GM18508 (cell line): ENCODE data around the gene PTRH2.
A peak's percentile ranks its signal among the peaks of the same experiment; 100 is the strongest.
"Not testable (repeated sequence)": the region's sequence is repeated elsewhere in the genome, so short reads cannot be mapped to it uniquely, and the experiment has no call there.

Source experiments
- ATAC-seq: cut with Tn5 transposase; IDR thresholded peaks from one replicate; pipeline ENCODE4 v1.9.1; 2021; ENCODE audit warnings: moderate number of reproducible peaks; ENCODE audit not compliant: insufficient read depth, unreplicated experiment

Gene PTRH2

GRCh38 chr17:59707149-59707970 is at the start of gene PTRH2, which contains the start of gene VMP1:
PTRH2 (minus strand) TSS chr17:59707430; CDS start chr17:59697978, 9,452 bp downstream.
VMP1 (plus strand) TSS chr17:59707654; CDS start chr17:59731447, 23,793 bp downstream.
- peak; percentile 92 for ATAC-seq

DNA sequence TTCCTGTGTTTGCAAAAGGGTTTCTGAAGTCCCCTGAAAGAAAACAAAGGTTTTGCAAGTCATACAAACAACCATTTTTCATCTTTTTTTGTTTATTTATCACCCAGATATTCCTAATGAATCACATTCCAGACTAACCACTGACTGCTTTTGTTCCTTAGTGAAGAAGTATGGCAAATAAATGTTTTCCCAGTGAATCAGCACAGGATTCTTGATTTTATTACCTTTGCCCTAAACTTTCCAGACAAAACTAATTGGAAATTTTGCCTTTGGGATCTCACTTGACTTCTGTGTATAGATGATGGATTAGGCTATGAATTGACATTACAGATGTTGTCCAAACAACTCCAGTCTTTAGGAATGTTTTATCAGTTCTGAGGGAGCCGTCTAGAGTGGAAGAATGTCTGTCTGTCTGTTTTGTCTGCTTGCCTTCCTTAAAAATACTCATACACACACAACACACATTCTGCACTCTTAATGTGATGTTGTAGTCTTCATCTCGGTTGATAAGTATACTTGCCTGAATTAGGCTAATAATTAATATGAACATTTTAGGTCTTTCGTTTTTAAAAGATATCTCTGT is 49.1 kb upstream of the PTRH2 start:
- ATAC-seq = no peak

DNA sequence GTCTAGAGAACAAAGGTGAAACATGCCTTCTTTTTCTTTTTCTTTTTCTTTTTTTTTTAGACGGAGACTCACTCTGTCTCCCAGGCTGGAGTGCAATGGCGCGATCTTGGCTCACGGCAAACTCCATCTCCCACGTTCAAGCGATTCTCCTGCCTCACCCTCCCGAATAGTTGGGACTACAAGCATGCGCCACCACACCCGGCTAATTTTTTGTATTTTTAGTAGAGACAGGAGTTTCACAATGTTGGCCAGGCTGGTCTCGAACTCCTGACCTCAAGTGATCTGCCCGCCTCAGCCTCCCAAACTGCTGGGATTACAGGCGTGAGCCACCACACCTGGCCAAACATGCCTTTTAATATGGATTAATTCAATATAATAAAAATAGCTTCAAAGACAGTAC is 47.8 kb upstream of the PTRH2 start:
- not testable (repeated sequence) for ATAC-seq

GRCh38 chr17:59754552-59754951 is 47.3 kb upstream of the PTRH2 start:
- ATAC-seq = no peak

DNA sequence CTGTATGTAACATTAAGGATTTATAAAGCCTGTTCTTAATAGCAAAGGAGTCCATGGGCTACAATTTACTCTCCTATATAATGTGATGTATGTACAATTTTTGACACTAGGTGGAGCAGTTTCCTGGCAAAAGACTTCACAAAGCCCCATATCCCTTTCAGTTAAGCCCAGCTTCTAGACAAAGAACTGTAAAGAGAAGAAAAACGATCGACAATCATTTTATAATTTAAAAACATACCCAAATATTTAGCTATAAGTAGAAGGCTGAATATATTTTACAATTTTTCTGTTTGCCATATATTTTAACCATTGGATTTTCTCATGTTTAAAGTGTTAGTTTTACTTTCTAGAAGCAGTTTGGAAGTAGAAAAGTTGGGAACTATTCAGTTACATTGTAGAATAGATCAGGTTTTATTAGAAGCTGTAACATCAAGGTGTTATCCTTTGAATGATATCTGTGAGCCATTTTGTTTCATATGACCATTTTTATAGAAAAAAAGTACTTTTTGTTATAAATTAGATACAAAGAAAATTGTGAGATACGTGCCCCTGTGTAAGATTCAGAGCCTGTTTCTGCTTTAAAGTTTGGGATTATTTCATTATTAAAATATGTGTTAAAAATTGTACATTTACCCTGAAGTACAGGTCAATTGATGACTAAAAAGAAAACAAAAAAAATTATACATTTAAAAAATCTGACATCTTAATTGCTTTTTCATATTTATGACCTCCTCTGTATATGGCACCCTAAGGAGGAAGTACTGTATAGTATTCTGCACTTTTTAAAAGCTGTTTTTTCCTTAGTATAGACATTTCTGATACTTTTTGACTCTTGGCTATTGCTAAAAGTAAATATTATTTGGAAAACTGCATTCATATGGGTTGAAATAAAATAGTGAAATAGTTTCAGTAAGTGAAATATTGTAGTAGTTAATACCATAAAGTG is 46.6 kb upstream of the PTRH2 start:
- no peak for ATAC-seq

GRCh38 chr17:59752922-59753321 is 45.7 kb upstream of the PTRH2 start:
- no peak for ATAC-seq

GRCh38 chr17:59752446-59752845 is 45.2 kb upstream of the PTRH2 start:
- ATAC-seq = no peak

DNA sequence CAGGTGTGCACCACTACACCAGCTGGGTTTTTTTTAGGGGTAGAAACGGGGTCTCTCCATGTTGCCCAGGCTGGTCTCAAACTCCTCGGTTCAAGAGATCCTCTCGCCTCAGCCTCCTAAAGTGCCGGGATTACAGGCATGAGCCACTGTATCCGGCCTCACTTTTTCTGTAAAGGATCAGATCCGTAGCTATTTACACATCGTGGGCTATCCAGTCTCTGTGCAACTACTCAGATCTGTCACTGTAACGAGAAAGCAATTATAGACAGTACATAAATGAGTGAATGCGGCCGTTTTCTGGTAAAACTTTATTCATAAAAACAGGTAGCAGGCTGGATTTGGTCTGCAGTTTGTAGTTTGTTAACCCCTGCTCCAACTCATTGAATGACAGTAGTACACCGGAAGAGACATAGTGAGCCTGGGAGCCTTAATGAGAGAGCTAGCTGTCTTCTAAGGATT is 44.8 kb upstream of the PTRH2 start:
- no peak for ATAC-seq

- no peak for ATAC-seq
These were observed 41.4 kb upstream of the PTRH2 start for GRCh38 chr17:59748591-59748990.

GRCh38 chr17:59746849-59747445 is 39.7 kb upstream of the PTRH2 start:
- no peak for ATAC-seq

DNA sequence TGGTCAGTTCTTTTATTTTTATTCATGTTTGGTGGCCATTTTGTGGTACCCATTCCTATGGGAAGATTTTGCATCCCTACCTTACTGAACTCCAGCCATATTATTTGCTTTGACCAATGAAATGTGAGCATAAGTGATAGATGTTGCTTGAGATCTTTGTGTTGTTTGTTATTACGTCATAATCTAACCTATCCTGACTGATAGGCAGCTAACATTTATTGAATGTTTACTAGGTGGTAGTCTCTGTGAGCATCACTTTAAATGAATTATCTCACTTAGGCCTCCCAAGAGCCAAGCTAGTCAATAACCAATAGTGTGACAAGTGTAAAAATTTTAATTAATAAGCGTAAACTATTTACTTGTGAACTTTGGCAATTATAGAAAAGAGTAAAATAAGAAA is 37.8 kb upstream of the PTRH2 start:
- ATAC-seq = no peak

GRCh38 chr17:59743842-59744241 is 36.6 kb upstream of the PTRH2 start:
- ATAC-seq = no peak

- no peak for ATAC-seq
These were observed 30.1 kb upstream of the PTRH2 start for GRCh38 chr17:59737324-59737723.

GRCh38 chr17:59734226-59734625 is 27.0 kb upstream of the PTRH2 start:
- no peak for ATAC-seq

DNA sequence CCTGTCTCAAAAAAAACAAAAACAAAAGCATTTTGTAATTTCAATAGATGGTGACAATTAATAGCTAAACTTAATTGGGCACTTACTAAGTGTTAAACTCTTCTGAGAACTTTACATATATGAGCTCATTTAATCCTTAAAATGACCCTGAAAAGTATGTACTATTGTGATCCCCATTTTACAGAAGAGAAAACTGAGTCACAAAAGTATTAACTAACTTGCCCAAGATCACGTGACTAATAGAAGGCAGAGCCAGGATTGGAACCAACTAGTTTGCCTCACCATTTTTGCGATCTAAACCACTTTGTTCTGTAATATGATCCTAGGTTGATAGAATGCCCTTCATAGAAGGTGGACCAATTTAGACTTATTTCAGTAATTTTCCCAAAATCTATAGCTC is 26.5 kb upstream of the PTRH2 start:
- no peak for ATAC-seq

DNA sequence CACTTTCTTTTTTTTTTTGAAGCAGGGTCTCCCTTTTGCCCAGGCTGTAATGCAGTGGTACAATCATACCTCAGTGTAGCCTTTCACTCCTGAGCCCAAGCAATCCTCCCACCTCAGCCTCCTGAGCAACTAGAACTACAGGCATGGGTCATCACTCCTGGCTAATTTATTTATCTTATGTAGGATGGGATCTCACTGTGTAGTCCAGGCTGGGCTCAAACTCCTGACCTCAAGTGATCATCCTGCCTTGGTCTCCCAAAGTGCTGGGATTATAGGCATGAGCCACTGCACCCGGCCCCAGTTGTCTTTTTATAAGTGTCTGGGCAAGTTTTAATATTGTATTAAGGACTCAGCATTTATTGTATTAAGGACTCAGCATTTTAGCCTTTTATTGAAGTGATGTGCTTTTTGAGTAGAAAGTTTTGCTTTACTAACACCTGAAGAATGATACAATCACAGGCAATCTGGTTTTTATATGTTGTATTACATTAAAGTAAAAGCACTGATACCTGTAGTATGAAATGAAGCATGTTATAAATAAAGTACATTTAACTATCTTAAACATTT is 23.1 kb upstream of the PTRH2 start:
- no peak for ATAC-seq

DNA sequence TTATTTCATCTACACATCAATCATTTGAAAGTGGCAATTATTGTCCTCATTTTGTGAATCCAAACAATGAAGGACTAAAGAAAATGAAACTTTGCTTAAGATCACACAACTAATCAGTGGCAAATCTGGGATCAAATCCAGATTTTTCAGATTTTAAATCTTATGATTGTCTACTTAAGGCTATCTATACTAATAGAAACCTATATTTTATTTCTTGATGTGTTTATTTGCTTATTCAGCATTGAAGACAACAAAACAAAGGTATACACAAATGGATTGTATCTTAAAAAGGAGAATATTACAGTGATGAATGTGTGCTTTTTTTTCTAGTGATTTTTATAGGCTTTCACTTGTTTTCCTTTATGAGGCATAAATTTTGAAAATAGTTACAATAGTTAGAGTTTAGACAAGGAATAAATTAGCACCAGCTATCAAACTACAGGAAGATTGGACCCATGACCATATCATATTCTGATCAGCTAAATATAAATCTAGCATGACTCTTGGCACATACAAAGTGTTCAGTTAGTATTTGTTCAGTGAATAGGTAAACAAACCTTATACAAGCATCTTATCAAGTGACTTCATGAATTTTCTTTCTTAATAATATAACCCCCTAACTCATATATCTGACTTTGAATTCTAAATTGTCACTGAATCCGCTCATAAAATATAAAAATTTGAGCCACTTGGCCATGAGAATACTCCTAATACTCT is 20.7 kb upstream of the PTRH2 start:
- no peak for ATAC-seq

DNA sequence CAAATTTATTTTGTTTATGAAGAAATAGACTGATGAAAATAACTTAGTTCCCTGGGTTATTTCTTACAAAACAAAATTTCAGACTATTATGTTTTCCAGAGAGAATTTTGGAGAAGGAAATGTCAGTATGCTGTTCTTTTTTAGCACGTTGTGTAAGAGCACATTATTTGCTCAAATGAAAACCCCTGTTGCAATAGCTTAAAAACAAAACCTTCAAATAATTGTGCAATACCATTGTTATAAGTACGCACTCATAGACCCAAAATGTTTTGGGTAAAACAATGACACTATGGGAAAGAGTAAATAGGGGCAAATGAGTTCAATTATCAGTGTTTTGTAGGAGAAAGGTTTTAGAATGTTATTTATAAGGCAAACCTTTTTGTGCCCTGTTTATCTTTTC is 18.5 kb upstream of the PTRH2 start:
- no peak for ATAC-seq

- ATAC-seq = no peak
These were observed 16.4 kb upstream of the PTRH2 start for GRCh38 chr17:59723607-59724006.
